ENCODE measurements around the gene GLRX3.
"Not testable (repeated sequence)": the region's sequence is repeated elsewhere in the genome, so short reads cannot be mapped to it uniquely, and the experiment has no call there.

GLRX3 gene

DNA sequence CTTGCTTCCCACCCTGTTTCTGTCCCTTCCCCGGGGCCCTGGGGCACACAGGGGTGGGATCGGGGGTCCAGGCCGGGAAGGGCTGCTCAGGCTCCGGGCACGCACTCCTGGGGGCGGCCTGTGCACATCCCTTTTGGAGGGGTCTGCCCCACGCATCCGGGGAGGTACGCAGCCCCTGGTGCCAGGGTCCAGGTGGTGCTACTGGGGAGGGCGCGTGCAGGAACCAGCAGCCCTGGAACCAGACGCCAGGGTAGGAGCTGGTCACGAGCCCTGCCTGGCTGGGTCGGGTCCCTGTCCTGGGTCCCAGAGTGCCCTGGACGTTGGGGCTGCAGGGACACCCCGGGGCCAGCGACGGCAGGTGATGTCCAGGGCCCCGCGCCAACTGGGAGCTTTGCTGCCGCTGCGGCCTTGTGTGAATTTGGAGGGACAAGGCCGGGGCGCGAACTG lies 53.4 kb downstream of the GLRX3 start:
- DNase-seq (ENCODE audit: low read depth): no peak

DNA sequence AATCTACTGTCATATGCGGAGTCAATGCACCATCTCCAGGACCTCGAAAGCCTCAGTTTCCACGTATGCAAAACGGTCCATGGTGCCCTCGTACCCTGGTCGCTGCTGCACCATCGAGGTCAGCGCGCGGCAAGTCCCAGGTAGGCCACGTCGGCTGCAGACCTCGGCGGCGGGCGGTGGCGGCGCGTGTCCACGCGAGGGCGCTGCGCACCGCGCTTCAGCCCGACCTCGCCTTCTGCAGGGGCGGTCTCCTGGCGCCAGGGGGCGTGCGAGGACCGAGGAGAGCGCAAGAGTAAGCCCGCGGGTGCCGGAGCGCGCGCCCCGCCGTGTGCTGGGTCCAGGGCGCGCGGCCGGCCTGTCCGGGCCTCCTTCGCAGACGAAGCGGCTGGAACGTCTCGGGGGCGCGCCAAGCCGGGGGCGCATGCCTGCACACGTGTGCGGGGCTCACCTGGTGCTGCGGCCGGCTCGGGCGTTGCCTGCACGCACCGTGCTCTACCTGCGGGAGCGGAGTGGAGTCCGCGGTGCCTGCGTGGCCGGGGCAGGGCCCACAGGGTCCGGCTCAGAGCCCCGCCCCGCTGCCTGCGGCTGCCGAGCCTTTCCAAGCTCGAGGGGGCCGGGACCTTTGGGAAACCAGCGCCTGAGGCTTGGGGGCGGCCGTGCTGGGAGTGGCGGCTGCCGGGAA lies 54.0 kb downstream of the GLRX3 start:
- DNase-seq (ENCODE audit: low read depth): no peak

DNA sequence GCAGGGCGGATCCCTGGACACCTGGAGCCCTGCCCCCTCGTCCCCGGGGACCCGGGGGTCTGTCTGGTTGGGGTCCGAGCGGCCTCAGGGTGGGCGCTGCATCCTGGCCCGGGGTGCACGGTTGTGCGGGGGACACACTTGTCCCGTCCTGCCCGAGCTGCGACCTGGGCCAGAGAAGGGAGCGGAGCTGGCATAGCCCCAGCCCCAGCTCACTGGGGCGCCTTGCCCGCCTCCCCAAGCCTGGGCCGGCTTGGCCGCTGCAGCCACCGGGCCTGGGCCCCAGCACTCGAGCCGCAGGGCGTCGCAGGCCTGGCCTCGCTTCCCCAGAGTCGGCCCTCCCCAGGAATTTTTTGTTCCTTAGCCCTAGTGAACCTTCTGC lies 54.5 kb downstream of the GLRX3 start:
- no peak for DNase-seq (ENCODE audit: low read depth)

DNA sequence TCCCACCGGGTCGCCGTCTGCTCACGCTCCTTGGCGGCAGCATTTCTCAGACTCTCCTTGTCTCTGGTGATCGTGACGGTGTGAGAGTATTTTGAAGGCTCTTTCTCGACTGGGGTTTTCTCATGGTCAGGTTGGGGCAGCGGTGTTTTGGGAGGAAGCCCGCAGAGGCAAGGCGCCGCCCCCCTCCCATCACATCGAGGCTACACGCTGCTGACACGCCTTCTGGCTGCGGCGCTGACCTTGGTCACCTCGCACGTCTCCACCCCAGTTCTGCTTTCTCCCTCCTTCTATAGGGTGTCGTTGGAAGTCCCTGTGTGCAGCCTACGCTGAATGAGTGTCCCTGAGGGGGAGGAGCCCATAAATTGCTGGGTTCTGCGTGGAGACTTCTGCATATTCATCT lies 55.2 kb downstream of the GLRX3 start:
- no peak for DNase-seq (ENCODE audit: low read depth)

DNA sequence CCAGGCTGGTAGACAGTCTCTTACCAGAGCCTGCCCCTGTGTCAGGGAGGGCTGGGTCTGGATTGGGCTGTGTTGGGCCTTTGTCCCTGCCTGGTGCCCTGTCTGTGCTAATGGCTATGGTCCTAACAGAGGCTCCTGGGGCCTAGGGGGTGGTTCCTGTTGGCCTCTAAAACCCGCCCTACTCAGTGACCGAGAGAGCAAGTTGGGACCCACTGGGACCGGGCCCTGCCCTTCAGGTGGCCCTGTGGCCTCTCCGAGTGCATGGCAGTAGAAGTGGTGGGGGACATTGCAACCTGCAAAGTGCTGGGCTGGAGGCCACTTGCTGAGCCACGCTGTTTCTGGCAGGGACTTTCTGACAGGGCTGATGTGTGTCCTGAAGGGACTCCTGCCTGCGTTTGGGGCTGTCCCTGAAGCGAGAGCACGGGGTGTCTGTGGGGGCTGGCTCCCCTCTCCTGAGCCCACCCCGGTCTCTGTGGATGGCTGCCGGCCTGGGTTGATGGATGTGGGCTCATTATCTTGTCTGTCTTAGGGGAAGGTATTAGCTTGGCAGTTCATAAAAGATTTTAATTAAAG lies 56.2 kb downstream of the GLRX3 start:
- no peak for DNase-seq (ENCODE audit: low read depth)

DNA sequence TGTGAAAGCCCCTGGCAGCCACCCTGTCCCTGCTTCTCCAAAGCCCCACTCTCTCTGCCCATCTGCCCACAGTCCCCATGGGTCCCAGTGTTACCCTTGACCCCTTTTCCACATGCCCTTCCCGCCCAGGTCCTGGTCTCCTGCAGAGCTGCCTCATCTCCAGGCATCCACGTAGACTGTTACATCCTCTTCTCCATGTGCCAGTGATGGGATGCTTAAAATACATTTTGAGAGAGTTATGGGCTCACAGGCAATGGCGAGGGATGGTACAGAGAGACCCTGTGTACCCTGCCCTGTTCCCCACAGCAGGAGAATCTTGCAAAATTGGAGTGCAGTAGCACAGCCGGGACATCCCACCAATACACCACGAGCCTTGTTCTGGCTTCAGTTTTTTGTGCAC lies 56.8 kb downstream of the GLRX3 start:
- no peak for DNase-seq (ENCODE audit: low read depth)

DNA sequence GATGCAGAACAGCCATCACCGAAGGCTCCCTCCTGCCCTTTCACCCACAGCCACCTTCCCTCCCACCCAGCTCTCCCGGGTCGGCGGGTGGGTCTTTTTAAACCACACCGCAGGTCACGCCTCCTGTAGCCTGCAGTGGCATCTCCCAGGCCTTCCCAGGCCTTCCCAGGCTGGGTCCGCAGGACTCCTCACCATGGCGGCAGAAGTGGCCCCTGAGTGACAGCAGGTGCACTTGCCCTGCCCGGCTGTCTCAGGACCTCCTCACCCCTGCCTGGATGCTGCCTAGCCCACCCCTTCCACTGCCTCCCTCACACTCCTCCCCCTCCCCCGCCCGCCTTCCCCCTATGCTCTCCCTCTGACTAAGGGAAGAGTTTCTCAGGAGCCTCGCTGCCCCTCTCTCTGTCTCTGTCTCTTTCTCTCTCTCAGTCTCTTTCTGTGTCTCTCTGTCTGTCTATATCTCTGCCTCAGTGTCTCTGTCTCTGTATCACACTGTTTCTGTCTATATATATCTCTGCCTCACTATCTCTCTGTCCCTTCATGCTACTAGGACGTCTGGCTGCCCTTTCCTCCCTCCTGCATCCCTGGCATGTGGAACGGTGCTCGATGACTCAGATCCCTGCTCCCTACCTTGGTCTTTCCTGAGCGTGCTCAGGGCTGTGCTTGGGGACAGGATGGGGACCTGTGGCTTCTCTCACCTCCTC lies 57.5 kb downstream of the GLRX3 start:
- no peak for DNase-seq (ENCODE audit: low read depth)

DNA sequence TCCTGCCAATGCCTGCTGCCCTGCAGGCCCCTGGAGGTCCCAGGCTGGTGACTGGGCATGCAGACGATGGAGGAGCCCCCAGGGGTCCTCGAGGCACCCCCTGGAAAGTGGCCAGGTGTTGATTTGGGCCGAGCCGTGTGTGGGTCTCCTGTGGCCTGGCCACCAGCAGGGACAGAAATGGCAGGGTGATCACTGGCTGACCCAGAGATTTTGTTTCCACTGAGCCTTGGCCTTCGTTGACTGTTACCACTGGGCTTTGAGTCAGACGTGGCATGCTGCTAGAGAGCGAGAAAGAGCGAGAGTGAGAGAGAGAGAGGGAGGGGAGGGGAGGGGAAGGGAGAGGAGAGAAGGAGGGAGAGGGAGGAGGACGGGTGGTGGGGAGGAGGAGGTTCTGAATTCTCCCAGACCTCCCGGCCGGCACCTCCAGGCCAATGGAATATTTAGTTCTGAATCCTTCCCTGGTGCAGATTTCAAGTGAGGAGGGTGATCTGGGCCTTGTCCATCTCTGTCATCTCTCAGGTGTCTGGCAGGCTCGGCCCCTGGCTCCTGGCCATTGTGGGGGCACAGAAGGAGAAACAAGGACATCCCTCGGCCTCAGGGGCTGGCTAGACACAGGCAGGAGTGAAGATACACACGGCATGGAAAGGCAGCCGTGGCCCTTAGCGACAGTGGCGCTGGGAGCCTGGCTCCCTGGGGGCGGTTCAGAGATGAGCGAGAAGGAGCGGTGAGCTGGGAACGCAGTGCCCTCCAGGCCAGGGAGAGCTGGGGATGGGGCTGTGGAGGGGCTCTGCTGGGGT lies 58.2 kb downstream of the GLRX3 start:
- no peak for DNase-seq (ENCODE audit: low read depth)

DNA sequence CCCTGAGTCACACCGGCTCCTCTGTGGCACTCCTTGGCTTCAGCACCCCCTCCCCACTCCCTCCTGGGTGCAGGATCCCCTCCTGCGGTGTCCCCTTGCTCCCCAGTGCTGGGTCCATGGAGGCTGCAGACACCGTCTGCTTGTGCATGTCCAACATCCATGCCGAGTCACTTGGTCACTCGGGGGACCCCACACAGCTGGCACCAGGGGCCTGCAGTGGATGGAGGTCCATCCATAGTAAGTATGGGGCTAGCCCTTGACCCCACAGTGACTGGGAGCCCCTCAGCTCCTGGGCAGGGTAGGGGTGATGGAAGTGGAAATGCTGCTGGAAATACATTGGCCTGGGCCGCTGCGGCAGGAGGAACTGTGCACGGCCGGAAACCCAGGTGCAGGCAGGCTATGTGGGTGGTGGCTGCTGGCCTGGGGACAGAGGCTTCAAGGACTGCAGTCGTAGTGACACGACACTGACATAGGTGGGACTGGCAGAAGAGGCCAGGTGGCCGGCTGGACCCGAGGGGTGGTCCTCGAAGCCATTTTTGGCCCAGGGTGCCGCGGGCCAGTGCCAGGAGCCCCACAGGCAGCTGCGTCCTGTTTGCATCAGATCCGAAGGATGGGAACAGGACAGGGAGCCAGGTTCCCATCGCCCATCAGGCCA lies 58.9 kb downstream of the GLRX3 start:
- DNase-seq (ENCODE audit: low read depth): no peak

DNA sequence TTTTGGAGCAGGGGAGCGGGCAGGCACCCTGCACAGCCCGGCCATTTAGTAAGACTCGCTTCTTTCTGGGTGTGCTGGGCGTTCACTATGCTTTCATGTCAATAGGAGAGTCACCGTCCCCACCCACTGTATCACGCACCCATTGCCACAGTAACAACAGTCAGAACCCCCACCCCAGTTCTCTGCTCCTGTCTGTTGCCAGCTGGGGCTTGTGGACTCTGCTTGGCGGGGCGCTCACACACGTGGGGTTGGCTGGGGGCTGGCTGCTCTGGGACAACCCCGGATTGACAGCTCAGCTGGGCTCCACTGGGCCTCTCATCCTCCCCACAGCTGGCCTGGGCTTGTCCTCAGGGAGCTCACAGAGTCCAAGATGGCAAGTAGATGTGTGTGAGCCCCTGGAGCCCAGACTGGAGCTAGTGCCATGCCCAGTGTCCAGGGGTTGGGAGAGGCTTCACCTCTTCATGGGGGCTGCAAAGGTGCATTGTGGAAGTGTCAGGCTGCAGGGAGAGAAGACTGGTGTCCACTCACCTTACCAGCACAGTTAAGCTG lies 59.6 kb downstream of the GLRX3 start:
- DNase-seq (ENCODE audit: low read depth): no peak

DNA sequence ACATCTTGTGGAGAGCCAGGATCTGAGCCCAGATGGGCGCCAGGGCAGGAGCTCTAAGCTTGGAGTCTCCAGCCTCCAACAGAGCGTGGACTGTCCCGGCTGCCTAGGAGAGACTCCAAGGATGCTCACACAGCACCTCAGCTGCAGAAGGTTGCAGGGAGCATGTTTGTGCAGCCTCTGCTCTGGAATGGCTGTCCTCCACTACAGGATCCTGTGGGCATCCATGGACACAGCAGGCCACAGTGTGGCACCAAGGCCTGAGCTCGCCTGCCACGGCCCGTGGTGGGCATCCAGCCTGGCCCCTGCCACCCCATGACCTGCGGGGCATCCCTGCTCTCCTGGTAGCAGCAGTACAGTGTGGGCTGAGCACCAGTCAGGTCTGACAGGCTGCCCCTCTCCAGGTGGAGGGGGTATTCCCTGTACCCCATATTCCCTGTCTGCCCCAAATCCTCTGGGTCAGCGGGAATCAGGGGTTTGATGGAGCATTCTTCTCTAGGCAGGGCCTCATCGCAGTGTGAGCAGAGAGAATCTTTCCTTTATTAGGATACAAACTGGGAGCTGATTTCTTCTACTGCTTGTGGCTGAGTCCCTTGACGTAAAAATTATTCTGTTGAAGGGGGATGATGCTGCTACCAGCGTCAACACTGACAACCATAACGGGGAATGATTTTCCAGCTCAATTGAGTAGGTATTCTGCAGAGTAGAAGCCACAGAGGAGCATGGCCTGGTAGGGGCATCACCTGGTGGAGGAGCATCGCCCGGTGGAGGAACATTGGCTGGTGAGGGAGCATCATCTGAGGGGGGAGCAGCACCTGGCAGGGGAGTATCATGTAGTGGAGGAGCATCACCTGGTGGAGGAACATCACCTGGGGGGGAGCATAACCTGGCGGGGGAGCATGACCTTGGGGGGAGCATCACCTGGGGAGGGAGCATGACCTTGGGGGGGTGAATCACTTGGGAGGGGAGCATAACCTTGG lies 60.6 kb downstream of the GLRX3 start:
- no peak for DNase-seq (ENCODE audit: low read depth)

DNA sequence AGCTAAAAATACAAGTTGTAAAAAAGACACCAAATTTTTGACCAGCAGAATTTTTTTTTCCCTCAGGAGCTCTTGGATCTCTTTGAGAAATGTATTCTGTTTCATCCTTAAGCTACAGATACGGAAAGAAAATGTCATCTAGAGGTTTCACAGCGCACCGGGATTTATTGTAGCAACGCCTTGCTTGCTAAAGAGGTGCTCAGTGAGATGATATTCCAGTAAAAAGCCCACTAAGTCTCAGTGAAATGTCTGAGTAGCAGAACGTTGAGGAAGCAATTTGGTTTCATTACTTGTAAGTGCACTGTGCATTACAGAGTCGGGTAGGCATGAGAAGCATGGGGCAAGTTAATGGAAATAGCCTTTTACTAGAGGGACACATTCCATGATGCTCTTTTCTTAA lies 62.5 kb downstream of the GLRX3 start:
- no peak for DNase-seq (ENCODE audit: low read depth)

DNA sequence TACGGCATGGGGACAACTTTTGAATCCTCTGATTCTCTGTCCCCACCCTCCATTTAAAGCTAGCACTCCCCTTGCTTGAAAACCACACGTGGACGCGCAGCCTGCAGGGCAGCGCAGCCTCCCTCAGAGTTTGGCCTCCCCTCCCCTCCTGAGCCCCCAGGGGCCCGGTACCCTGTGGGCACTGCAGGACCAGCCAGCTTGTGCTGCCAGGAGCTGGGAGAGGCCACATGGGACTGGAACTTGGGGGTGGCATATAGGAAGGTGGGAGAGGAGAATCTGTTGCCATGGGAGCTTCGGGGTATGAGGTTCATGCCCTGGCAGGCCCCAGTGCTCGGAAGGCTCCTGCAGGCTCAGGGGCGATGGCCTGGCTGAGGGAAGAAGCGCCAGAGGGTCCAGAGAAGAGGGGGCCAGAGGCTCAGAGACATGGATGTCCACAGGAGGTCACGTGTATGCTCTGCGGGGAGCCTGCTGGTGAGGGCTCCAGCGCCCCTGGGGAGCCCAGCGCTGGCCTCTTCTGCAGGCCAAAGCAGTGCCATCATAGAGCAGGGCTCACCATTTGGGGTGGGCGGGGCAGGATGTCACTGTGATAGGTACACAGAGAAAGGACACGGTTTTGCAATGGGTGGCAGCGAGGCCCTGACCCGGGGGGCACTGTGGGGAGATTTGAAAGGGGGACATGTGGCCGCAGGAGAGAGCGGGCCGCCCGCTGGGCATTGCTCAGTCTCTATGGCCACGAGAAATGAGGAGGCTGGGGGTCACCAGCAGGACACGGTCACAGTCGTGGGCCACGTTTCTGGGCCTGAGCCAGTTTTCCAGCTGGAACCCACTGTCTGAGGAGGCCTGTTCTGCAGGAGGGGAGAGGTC lies 64.2 kb downstream of the GLRX3 start:
- DNase-seq (ENCODE audit: low read depth): no peak

DNA sequence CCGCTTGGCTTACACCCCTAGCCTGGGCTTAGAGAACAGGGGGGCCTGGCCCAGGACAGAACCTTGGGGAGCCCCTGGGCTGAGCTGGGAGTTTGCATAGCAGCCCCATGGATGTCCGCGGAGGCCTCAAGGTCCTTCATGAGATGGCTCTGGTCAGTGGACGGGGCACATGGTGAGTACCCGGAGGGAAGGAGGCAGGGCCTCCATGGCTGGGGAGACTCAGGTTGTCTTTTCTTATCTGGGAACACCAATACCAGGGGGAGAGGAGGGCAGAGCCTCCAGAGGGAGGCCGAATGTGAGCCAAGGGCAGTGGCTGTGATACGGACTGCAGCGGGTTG lies 64.8 kb downstream of the GLRX3 start:
- no peak for DNase-seq (ENCODE audit: low read depth)

DNA sequence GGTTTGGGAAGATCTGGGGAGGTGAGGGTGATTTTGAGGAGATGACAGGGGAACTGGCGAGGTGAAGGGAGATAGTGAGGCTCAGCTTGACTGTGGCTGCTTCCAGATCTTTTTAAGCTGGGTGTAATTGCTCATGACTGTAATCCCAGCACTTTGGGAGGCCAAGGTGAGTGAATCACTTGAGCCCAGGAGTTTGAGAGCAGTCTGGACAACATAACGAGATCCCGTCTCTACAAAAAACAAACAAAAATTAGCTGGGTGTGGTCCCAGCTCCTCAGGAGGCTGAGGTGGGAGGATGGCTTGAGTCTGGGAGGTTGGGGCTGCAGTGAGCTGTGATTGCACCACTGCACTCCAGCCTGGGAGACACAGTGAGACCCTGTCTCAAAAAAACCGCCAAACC lies 66.0 kb downstream of the GLRX3 start:
- DNase-seq (ENCODE audit: low read depth): not testable (repeated sequence)

DNA sequence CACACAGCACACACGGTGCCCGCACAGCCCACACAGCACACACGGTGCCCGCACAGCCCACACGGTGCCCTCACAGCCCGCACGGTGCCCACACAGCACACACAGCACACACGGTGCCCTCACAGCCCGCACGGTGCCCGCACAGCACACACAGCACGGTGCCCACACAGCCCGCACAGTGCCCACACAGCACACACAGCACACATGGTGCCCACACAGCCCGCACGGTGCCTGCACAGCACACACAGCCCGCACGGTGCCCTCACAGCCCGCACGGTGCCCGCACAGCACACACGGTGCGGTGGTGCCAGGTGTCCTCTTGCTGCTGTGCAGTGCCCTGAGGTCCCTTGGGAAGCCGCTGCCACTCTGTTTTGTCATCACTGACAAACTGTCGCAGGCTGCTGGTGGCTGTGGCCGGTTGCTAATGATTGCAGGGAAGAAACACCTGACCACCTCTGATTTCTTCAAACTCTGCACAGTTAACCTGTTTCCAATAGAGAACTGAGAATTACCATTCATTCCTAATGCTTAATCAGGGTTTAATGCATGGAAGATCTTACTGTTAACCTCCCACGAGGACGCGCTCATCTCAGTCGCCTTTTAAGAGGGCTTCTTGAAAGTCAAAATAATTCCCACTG lies 66.9 kb downstream of the GLRX3 start:
- no peak for DNase-seq (ENCODE audit: low read depth)

DNA sequence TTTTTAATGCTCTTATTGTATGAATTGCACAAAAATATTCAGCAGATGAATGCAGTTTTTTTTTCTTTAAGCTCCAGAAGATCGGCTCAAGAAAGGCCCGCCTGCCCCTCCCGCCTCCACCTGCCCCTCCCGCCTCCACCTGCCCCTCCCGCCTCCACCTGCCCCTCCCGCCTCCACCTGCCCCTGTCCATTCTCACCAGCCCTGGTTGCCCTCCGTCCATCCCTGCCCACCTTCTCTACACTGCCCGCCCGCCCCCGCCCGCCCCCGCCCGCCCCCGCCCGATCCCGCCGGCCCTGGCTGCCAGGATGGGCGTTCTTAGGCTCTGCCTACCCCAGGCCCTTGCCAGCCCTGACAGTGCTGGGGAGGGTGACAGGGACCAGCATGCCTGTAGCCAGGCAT lies 67.4 kb downstream of the GLRX3 start:
- DNase-seq (ENCODE audit: low read depth): no peak

DNA sequence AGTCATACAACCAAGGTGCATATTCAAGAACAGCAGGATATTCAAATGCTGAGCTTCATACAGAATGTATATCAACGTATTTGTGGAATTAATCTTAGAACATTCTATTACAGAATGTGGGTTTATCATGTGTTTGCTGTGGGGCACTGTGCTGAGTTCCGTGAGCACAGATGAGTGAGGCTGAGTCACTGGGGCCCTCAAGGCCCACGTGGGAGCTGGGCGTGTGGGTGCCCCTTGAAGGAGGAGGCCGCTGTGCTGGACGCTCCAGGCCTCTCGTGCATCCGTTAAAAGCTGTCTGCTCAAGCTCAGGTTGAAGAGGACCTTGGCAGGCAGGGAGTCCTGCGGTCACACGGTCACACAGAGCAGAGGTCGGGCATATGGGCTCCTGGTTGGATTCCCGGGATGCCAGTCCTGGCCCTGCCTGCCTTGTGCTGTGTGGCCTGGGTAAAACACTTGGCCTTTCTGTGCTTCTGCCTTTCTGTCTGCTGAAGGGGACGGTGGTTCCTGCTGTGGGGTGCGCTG lies 70.1 kb downstream of the GLRX3 start:
- no peak for DNase-seq (ENCODE audit: low read depth)

DNA sequence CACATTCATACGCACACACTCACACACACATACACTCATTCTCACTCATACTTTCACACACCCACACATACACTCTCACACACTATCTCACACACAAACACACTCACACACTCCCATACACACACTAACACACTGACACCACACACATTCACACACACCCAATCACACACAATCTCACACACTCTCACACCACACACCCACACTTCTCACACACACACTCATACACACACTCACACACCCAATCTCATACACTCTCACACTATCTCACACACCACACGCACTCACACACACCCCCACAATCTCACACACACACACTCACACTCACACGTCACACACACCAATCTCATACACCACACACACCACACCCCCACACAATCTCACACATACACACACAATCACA lies 71.0 kb downstream of the GLRX3 start:
- DNase-seq (ENCODE audit: low read depth): no peak

Data from CMK (cell line).